Cardiac fibroblast (primary cell): ENCODE results near the gene IFT80.

Experiments
- DNase-seq, 2 donors: peaks; one replicate each; pipeline versions ENCODE4 v3.0.0 to v3.0.0-alpha.2; 2010; ENCODE audit warnings: low read depth in 2 of 2
- H3K4me3 ChIP-seq, 2 donors: replicated peaks in 1 of 2; 1 replicate in 1 of 2; 2 replicates in 1 of 2; pipeline ENCODE4 v1.5.1; 2011; ENCODE audit warnings: low read depth in 2 of 2, low read length in 2 of 2, mild to moderate bottlenecking in 2 of 2, moderate library complexity in 1 of 2
- CTCF ChIP-seq: IDR thresholded peaks from one replicate; pipeline ENCODE4 v1.5.1; 2011; ENCODE audit warnings: low read depth, mild to moderate bottlenecking, low read length, inconsistent platforms

The IFT80 gene

GRCh38 chr3:160401291-160402095, 2.5 kb upstream of the IFT80 start:
- H3K4me3 ChIP-seq: peak overlapping the region; percentile 61 to 89
- DNase-seq: peak; percentile 82 to 89
- no peak for TF ChIP-seq CTCF

- DNase-seq: no peak
Measured at GRCh38 chr3:160400702-160401150, 1.7 kb upstream of the IFT80 start.

GRCh38 chr3:160400030-160400701, 1.1 kb upstream of the IFT80 start:
- peak overlapping the region; percentile 61 to 89 for H3K4me3 ChIP-seq
- DNase-seq: peak; percentile 62 to 79
- no peak for TF ChIP-seq CTCF

More at GRCh38 chr3:160400702-160401150, 1.7 kb upstream of the IFT80 start:
- peak overlapping the region; percentile 61 to 89 for H3K4me3 ChIP-seq
- no peak for TF ChIP-seq CTCF

GRCh38 chr3:160398820-160399124, 253 bp downstream of the IFT80 start:
- DNase-seq: no peak
- peak; percentile 17 for TF ChIP-seq CTCF
- H3K4me3 ChIP-seq: peak overlapping the region; percentile 61 to 89

- TF ChIP-seq CTCF: no peak
- DNase-seq: peak; percentile 69 to 70
- no peak overlapping the region for H3K4me3 ChIP-seq
Measured at GRCh38 chr3:160395297-160395696, 3.7 kb downstream of the IFT80 start.

GRCh38 chr3:160394009-160394392, 5.0 kb downstream of the IFT80 start:
- no peak for DNase-seq
- TF ChIP-seq CTCF: no peak
- H3K4me3 ChIP-seq: no peak overlapping the region
